PC-3 (cell line): ENCODE data around the gene IPP.

Experiments used
- EZH2phosphoT487 ChIP-seq: fragments of 300-600 bp; sonication (generic); IDR thresholded peaks from 2 replicates; pipeline ENCODE4 v1.6.1; 2018; ENCODE audit warnings: mild to moderate bottlenecking, antibody characterized with exemption, low read length, borderline replicate concordance
- TF ChIP-seq, protein P1 (sequence below): fragments of 300-600 bp; sonication (generic); conservative IDR thresholded peaks from 2 replicates; pipeline ENCODE4 v1.5.1; 2017; ENCODE audit warnings: antibody characterized with exemption, low read depth, mild to moderate bottlenecking, low read length

DNA sequence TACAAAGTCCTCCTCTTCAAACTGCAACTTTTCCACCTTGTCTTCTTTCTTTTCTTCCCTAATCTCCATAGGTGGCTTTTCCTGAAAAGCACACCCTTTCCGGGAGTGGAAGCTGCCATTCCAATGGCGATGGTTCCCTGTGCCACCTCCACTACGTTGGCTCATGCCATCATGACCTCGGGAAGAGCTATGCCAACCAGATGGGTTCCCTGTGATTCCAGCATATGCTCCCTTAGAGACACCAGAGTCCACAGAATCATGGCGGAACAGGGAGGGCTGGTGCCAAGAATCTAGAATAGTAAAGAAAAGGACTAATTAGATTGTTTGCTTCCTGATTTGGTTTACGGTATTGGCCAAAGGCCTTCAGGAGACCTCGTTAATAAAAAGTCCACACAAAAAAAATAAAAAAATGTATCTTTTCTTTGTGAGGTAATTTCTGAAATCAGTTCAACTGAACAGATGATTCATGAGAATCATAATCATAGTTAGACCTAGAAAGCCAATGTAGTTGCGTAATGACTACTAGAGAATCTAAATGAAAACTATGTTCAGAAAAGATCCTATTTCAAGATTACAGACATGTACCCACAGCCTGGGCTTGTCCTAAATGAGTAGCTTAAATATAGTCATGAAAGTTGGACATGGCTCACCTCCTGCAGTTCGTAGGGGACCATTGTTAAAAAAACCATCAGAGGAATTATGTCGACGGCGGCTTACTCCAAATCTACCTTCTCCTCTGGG, 95.7 kb downstream of the IPP start:
- TF ChIP-seq, protein P1, sequence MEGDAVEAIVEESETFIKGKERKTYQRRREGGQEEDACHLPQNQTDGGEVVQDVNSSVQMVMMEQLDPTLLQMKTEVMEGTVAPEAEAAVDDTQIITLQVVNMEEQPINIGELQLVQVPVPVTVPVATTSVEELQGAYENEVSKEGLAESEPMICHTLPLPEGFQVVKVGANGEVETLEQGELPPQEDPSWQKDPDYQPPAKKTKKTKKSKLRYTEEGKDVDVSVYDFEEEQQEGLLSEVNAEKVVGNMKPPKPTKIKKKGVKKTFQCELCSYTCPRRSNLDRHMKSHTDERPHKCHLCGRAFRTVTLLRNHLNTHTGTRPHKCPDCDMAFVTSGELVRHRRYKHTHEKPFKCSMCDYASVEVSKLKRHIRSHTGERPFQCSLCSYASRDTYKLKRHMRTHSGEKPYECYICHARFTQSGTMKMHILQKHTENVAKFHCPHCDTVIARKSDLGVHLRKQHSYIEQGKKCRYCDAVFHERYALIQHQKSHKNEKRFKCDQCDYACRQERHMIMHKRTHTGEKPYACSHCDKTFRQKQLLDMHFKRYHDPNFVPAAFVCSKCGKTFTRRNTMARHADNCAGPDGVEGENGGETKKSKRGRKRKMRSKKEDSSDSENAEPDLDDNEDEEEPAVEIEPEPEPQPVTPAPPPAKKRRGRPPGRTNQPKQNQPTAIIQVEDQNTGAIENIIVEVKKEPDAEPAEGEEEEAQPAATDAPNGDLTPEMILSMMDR = no peak
- TF ChIP-seq EZH2phosphoT487 = no peak
